SK-N-SH (cell line): ENCODE data around the gene PIAS1. TPM values are rescaled to one million over a fixed set of nuclear protein-coding genes. Genes with fewer than 3 reads are reported as not detected.
A peak's percentile ranks its signal among the peaks of the same experiment; 100 is the strongest.

Source experiments
- CTCF ChIA-PET: fragments of 300-600, 350-600 bp; formaldehyde crosslinking; extraction: SDS; loops from one replicate; lab custom pipeline; 2021; lab: Yijun Ruan, JAX
- POLR2A ChIA-PET: fragments of 350-600 bp; sonication (Branson Sonifier 250); formaldehyde crosslinking; extraction: SDS; loops from one replicate; lab custom pipeline; 2020; ENCODE audit warnings: antibody characterized with exemption, inconsistent platforms; lab: Yijun Ruan, JAX
- DNase-seq: peaks from one replicate; pipeline ENCODE4 v3.0.0; 2012
- H2AFZ ChIP-seq: fragments of 200-600 bp; sonication (generic); 2 replicates; pipeline ENCODE4 v1.8.1; 2016; ENCODE audit warnings: antibody characterized with exemption, mild to moderate bottlenecking, low read depth
- H3F3A ChIP-seq: fragments of 200-600 bp; sonication (generic); replicated peaks from 2 replicates; pipeline ENCODE3; 2016; ENCODE audit warnings: antibody characterized with exemption, mild to moderate bottlenecking; ENCODE audit not compliant: insufficient read depth
- H3K27ac ChIP-seq, 2 experiments: fragments of 200-500 bp in 1 of 2; fragments of 200-600 bp in 1 of 2; sonication (Bioruptor generic) in 1 of 2; sonication (generic), shearing (Covaris generic) in 1 of 2; 2 replicates each; pipeline versions ENCODE4 v1.5.1 to v1.6.1; 2014 to 2016; ENCODE audit warnings: low read depth in 2 of 2, inconsistent platforms in 1 of 2, low read length in 1 of 2, mild to moderate bottlenecking in 1 of 2, mixed read lengths in 1 of 2
- H3K27me3 ChIP-seq: fragments of 200-600 bp; sonication (generic), shearing (Covaris generic); 2 replicates; pipeline ENCODE4 v1.6.1; 2016; ENCODE audit warnings: mixed run types; ENCODE audit not compliant: insufficient read depth
- H3K36me3 ChIP-seq, 2 experiments: fragments of 200-500 bp in 1 of 2; fragments of 200-600 bp in 1 of 2; sonication (Bioruptor generic) in 1 of 2; sonication (generic) in 1 of 2; replicated peaks in 1 of 2; 2 replicates each; pipeline versions ENCODE3 to v1.5.1; 2014 to 2016; ENCODE audit warnings: low read length in 1 of 2, mild to moderate bottlenecking in 1 of 2; ENCODE audit not compliant: insufficient read depth in 2 of 2, control insufficient read depth in 1 of 2
- H3K4me1 ChIP-seq, 2 experiments: fragments of 200-500 bp in 1 of 2; fragments of 200-600 bp in 1 of 2; sonication (Bioruptor generic) in 1 of 2; sonication (generic), shearing (Covaris generic) in 1 of 2; 2 replicates each; pipeline versions ENCODE4 v1.5.1 to v1.6.1; 2014 to 2016; ENCODE audit warnings: low read depth in 1 of 2, low read length in 1 of 2, mixed run types in 1 of 2; ENCODE audit not compliant: insufficient read depth in 2 of 2, control insufficient read depth in 1 of 2
- H3K4me2 ChIP-seq: fragments of 200-600 bp; sonication (generic), shearing (Covaris generic); 2 replicates; pipeline ENCODE4 v1.6.1; 2017; ENCODE audit warnings: mixed run types
- H3K4me3 ChIP-seq, 2 experiments: fragments of 200-500 bp in 1 of 2; fragments of 200-600 bp in 1 of 2; sonication (Bioruptor generic) in 1 of 2; sonication (generic), shearing (Covaris generic) in 1 of 2; 2 replicates each; pipeline versions ENCODE4 v1.5.1 to v1.8.1; 2014 to 2016; ENCODE audit warnings: low read depth in 2 of 2, inconsistent platforms in 1 of 2, low read length in 1 of 2, mild to moderate bottlenecking in 1 of 2, mixed read lengths in 1 of 2, moderate library complexity in 1 of 2
- H3K79me2 ChIP-seq: fragments of 200-600 bp; sonication (generic); 2 replicates; pipeline ENCODE4 v1.8.1; 2017; ENCODE audit warnings: mild to moderate bottlenecking; ENCODE audit not compliant: insufficient read depth
- H3K9ac ChIP-seq: fragments of 200-600 bp; sonication (generic); 2 replicates; pipeline ENCODE4 v1.6.1; 2017; ENCODE audit warnings: mixed run types
- H3K9me2 ChIP-seq: fragments of 200-600 bp; sonication (generic); 2 replicates; pipeline ENCODE4 v1.6.1; 2017; ENCODE audit warnings: mixed run types
- H3K9me3 ChIP-seq: fragments of 200-600 bp; sonication (generic); 2 replicates; pipeline ENCODE4 v1.6.1; 2017; ENCODE audit warnings: mixed run types, mild to moderate bottlenecking, moderate library complexity
- H4K20me1 ChIP-seq: fragments of 200-600 bp; sonication (generic); 2 replicates; pipeline ENCODE4 v1.6.1; 2017; ENCODE audit warnings: mild to moderate bottlenecking, mixed run types; ENCODE audit not compliant: insufficient read depth
- CTCF ChIP-seq: fragments of 200-600 bp; sonication (generic); IDR thresholded peaks from 2 replicates; pipeline ENCODE4 v1.6.1; 2017; ENCODE audit warnings: antibody characterized with exemption, mild to moderate bottlenecking, moderate library complexity
- ELF1 ChIP-seq: IDR thresholded peaks from 2 replicates; pipeline ENCODE4 v1.4.0; 2012
- EP300 ChIP-seq, 2 experiments: IDR thresholded peaks; 2 replicates each; pipeline versions ENCODE4 v1.4.0 to v1.6.1; 2012; ENCODE audit warnings: borderline replicate concordance in 1 of 2, low read depth in 1 of 2, low read length in 1 of 2
- EZH2phosphoT487 ChIP-seq: fragments of 200-600 bp; sonication (generic); IDR thresholded peaks from 2 replicates; pipeline ENCODE4 v1.6.1; 2017; ENCODE audit warnings: low read depth, mixed run types, mild to moderate bottlenecking, antibody characterized with exemption, moderate library complexity, borderline replicate concordance
- FOXJ3 ChIP-seq: sonication (generic); formaldehyde crosslinking; IDR thresholded peaks from 2 replicates; pipeline ENCODE4 v1.5.1; 2020; ENCODE audit warnings: mild to moderate bottlenecking, missing genetic modification reagents
- FOXM1 ChIP-seq: IDR thresholded peaks from 2 replicates; pipeline ENCODE4 v1.4.0; 2012; ENCODE audit warnings: low read depth, mild to moderate bottlenecking
- PBX3 ChIP-seq: IDR thresholded peaks from 2 replicates; pipeline ENCODE4; 2012
- POLR2AphosphoS5 ChIP-seq: IDR thresholded peaks from 2 replicates; pipeline ENCODE4 v1.6.1; 2012; ENCODE audit warnings: low read depth, low read length
- RAD21 ChIP-seq: IDR thresholded peaks from 2 replicates; pipeline ENCODE4 v1.6.1; 2012; ENCODE audit warnings: mild to moderate bottlenecking, low read length
- REST ChIP-seq: IDR thresholded peaks from 2 replicates; pipeline ENCODE4 v1.6.1; 2012; ENCODE audit warnings: mild to moderate bottlenecking, low read depth, low read length, moderate library complexity
- SIN3A ChIP-seq: IDR thresholded peaks from 2 replicates; pipeline ENCODE4 v1.6.1; 2012; ENCODE audit warnings: low read depth, mild to moderate bottlenecking, low read length, moderate library complexity, borderline replicate concordance
- TEAD4 ChIP-seq: IDR thresholded peaks from 2 replicates; pipeline ENCODE4 v1.4.0; 2012; ENCODE audit warnings: mild to moderate bottlenecking, borderline replicate concordance; ENCODE audit not compliant: insufficient read depth
- USF1 ChIP-seq: IDR thresholded peaks from 2 replicates; pipeline ENCODE4 v1.4.0; 2012; ENCODE audit warnings: low read depth, borderline replicate concordance
- WGBS: methylation state at CpG from one replicate; pipeline ENCODE4 v1.1.6; 2017; ENCODE audit warnings: low lambda C conversion rate; 5-methylcytosine and 5-hydroxymethylcytosine counted together
- polyA plus RNA-seq, 3 experiments: library from polyadenylated mRNA; depleted of rRNA; stranded (reverse); fragments of >200 nt; gene quantifications; 2 replicates each; pipeline ENCODE4 v1.2.3, GENCODE V29; 2012
- TF ChIP-seq, protein P1 (sequence below): fragments of 150-350 bp; IDR thresholded peaks from 2 replicates; pipeline ENCODE4 v1.6.1; 2016; ENCODE audit warnings: mild to moderate bottlenecking, low read depth, low read length

PIAS1 gene
- polyA plus RNA-seq, 1 of the 3 experiments (the other 2 are of a cell fraction): 9.0 TPM

DNA sequence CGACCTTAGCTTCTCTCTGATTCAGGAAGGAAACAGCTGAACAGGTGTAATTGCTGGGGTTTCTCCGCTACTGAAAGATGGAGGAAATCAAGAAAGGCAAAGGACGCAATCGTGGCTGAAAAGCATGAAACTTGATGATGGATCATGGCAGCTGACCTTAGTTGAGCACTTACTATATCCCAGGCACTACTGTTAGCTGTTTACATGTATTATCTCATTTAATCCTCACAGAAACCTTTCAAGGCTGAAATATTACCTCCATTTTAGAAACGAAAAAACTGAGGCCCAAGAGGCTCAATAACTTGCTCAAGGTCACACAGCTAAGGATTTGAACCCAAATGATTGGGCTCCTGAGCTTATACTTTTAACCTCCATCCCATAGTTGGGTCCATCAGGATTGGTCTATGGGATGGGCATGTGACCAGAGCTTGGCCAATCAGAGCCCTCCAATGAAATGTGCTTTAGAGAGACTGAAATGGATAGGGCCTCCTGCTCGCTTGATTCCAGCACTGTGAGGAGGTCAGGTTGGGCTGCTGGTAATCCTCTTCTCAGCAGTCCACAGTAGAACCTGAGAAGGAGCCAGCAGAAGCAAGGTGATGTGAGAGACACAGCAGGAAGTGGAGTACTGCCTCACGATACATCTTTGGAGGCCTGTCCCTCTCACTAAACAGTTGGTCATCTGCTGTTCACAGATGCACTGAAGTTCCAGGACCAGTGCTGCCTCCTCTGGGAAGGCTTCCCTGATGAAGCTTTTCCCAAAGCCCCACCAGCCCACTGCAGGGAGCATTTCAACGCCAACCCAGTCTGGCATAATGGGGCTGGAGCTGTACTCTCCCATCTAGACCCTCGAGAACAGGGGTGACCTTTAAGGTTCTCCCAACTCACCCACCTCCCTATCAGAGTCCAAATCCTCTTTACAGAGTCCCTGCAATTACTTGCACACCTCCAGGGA is 165.0 kb downstream of the PIAS1 start:
- Histone ChIP-seq H2AFZ (no peak overlapping the region), H3K9ac (no peak overlapping the region), H3K4me1 (no peaks in the 10 kb centered on the region), H4K20me1 (no peaks in the 10 kb centered on the region), H3K79me2 (peaks cover 43% of the 10 kb centered on the region; the same call in 1 of the 2 replicates), H3K27me3 (no peaks in the 10 kb centered on the region), H3K9me3 (no peaks in the 10 kb centered on the region), H3K27ac (no peak overlapping the region), H3F3A (no peaks in the 10 kb centered on the region), H3K4me3 (no peak overlapping the region), H3K36me3 (peaks cover 5 to 13% of the 10 kb centered on the region in 2 experiments), H3K9me2 (no peaks in the 10 kb centered on the region), H3K4me2 (no peak overlapping the region)
- 94% methylated on average over 8 of the region's 9 CpGs for WGBS
- TF ChIP-seq USF1: peak; percentile 66; the same call in 1 of the 2 replicates
- no peak for TF ChIP-seq EZH2phosphoT487
- ChIA-PET POLR2A (no interaction called here), CTCF (interaction anchor here (1.1 to 3.4 kb wide), 6 partner anchors 9 to 356 kb away, joined by 3 to 23 read pairs (median 6); partner anchors contain the start of gene CLN6)
- peak; percentile 10 for DNase-seq

GRCh38 chr15:68220489-68220888 is 166.4 kb downstream of the PIAS1 start:
- no peaks in the 10 kb centered on the region for H3K9me3 ChIP-seq
- H3K79me2 ChIP-seq: peaks cover 57% of the 10 kb centered on the region
- H2AFZ ChIP-seq: no peak overlapping the region
- no peaks in the 10 kb centered on the region for H3K4me1 ChIP-seq
- no peak overlapping the region for H3K9ac ChIP-seq
- TF ChIP-seq POLR2AphosphoS5 (no peak), RAD21 (no peak), CTCF (no peak), REST (no peak), PBX3 (no peak), SIN3A (no peak), ELF1 (no peak), FOXJ3 (no peak), FOXM1 (no peak), EP300 (IDR thresholded peaks at IDR 0.05; ENCODE audit: borderline replicate concordance in 1 of 2, low read depth in 1 of 2, low read length in 1 of 2) (no peak), USF1 (no peak), TEAD4 (no peak)
- TF ChIP-seq, protein P1, sequence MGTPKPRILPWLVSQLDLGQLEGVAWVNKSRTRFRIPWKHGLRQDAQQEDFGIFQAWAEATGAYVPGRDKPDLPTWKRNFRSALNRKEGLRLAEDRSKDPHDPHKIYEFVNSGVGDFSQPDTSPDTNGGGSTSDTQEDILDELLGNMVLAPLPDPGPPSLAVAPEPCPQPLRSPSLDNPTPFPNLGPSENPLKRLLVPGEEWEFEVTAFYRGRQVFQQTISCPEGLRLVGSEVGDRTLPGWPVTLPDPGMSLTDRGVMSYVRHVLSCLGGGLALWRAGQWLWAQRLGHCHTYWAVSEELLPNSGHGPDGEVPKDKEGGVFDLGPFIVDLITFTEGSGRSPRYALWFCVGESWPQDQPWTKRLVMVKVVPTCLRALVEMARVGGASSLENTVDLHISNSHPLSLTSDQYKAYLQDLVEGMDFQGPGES: no peak
- H3K27me3 ChIP-seq: no peaks in the 10 kb centered on the region
- WGBS: 100% methylated on average over 2 of the region's 2 CpGs
- 0 out of 2 replicates have a peak, but pooled peaks cover 2% of the 10 kb centered on the region for H4K20me1 ChIP-seq
- DNase-seq: no peak
- no peak overlapping the region for H3K4me3 ChIP-seq
- H3K4me2 ChIP-seq: no peak overlapping the region
- H3K9me2 ChIP-seq: no peaks in the 10 kb centered on the region
- peaks cover 5 to 13% of the 10 kb centered on the region in 2 experiments for H3K36me3 ChIP-seq
- no peak overlapping the region for H3K27ac ChIP-seq
- peaks cover 4% of the 10 kb centered on the region for H3F3A ChIP-seq
- ChIA-PET POLR2A (no interaction called here), CTCF (interaction anchor here (1.8 to 3.4 kb wide), 3 partner anchors 10 to 358 kb away, joined by 7 to 23 read pairs (median 10); partner anchors contain the start of gene CLN6)
